A204.1 (cell line): ENCODE measurements around the gene PHC1.

Experiments
- FAIRE-seq: peaks from 2 replicates; lab custom pipeline; 2012; peaks lifted over from hg19 to GRCh38; lab: Jason Lieb, UNC

PHC1 gene

DNA sequence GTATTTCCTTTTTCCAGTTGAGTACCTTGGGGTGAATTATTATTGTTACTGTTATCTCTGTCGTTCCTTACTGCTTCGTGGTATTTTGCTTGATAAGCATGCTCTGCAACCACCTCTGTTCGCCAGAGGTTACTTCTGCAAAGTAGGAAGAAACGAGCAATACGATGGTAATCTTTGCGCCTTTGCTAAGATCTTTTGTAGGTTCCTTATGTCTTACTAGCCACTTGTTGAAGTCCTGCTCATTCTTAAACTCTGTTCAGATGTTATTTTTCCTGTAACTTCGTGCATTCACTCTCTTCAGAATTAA, 35.9 kb downstream of the PHC1 start:
- FAIRE-seq: no peak

- FAIRE-seq: no peak
Observed at GRCh38 chr12:8950702-8951478, 36.6 kb downstream of the PHC1 start.

DNA sequence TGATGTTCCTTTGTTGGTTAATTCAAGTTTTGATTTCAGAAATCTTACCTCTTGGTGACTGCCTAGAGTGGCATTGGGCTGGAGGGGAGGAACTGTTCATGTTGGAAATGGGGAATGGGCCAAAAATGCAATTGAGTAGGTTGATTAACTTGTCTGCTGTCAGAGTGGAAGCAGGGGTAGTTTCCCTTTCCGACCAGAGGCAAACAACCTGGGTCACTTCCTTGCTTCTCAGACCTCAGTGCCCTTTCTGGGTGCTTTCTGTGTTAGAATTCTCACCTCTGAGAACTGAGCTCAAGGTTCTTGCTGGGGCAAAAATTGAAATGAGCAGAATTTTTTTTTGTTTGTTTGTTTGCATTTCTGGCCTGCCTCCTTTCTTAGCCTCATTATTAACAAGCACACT, 37.4 kb downstream of the PHC1 start:
- FAIRE-seq: no peak

GRCh38 chr12:8953773-8954402, 39.6 kb downstream of the PHC1 start:
- FAIRE-seq: no peak

GRCh38 chr12:8956073-8956472, 41.8 kb downstream of the PHC1 start:
- FAIRE-seq: no peak

DNA sequence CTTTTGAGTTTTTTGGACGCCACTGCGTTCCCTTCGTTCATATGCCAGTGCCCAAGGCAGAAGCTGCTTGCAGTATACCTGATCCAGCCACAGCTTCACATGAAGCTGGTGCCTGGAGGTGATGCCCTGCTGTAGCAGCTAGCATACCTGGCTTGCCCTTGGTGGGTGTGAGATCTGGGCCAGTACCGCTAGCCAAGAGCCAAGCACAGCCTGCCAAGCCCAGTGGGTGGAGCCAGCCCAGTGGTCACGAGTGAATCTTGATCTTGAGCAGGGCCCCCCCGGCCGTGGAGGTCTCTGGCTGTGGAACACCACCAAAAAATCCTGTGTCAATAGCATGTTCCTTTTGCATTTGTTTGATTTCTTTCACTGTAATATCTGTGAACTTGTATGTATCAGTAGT, 42.5 kb downstream of the PHC1 start:
- no peak for FAIRE-seq

DNA sequence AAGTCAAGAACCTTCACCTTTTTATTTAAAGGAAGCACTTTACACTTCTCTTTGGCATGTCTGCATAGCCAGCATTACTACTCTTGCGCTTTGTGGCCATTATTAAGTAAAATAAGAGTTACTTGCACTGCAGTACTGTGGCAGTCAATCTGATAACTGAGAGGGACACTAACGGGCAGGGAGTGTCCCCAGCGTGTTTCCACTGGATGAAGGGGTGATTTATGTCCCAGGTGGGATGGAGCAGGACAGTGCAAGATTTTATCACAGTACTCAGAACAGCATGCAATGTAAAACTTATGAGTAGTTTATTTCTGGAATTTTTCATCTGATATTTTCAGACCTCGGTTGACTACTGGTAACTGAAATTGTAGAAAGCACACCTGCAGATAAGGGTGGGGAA, 43.3 kb downstream of the PHC1 start:
- FAIRE-seq: no peak

DNA sequence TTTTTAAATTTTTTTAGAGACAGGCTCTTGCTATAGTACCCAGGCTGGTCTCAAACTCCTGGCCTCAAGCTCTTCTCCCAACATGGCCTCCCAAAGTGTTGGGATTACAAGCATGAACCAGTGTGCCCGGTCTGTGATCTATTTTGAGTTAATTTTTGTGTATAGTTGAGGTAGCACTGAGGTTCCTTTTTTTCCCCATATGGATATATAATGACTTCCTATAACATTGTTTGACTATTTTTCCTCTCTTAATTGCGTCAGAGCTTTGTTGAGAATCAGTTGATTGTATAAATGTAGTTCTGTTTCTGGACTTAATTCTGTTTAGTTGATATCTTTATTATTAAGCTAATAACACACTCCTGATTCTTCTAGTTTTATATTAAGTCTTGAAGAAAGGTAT, 43.8 kb downstream of the PHC1 start:
- no peak for FAIRE-seq

- FAIRE-seq: no peak
Observed at GRCh38 chr12:8960176-8960575, 45.9 kb downstream of the PHC1 start.

DNA sequence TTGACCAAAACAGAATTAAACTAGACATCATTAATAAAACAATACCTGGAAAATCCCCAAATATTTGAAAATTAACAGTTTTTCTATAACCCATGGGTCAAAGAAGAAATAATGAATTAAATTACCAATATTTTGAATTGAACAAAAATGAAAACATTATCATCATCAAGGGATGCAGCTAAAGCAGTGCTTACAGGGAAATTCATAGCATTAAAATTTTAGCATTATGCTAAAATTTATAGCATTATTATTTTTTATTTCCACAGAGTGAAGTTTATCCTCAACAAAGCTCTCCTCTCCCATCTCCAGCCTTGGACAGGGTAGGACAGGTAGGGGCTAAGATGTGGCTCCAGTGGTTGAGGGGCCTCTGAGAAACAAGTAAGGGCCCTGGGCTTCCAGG, 54.5 kb downstream of the PHC1 start:
- no peak for FAIRE-seq

GRCh38 chr12:8969861-8970411, 55.6 kb downstream of the PHC1 start:
- FAIRE-seq: no peak

DNA sequence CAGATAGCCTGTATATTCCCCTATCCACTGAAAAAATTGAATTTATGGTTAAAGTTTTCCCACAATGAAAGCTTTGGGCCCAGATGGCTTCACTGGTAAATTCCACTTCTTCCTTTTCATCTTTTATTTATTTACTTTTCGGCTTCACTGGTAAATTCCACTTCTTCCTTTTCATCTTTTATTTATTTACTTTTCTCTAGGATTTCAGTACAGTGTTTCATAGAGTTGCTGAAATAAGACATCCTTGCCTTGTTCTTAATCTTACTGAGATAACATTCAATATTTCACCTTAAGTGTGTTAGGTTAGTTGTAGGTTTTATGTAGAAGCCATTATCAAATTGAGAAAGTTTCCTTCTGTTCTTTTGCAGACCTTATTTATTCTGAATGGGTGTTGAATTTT, 56.1 kb downstream of the PHC1 start:
- no peak for FAIRE-seq

DNA sequence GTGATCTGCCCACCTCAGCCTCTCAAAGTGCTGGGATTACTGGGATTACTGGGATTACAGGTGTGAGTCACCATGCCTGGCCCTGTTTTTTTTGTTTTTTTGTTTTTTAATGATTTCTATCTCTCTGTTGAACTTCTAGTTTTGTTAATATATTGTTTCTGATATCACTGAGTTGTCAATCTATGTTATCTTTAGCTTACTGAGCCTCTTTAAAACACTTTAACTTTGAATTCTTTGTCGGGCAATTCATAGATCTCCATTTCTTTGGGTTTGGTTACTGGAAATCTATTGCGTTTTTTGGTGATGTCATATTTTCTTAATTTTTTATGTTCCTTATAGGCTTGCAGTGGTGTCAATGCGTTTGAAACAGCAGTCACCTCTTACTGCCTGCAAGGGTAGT, 65.8 kb downstream of the PHC1 start:
- no peak for FAIRE-seq

DNA sequence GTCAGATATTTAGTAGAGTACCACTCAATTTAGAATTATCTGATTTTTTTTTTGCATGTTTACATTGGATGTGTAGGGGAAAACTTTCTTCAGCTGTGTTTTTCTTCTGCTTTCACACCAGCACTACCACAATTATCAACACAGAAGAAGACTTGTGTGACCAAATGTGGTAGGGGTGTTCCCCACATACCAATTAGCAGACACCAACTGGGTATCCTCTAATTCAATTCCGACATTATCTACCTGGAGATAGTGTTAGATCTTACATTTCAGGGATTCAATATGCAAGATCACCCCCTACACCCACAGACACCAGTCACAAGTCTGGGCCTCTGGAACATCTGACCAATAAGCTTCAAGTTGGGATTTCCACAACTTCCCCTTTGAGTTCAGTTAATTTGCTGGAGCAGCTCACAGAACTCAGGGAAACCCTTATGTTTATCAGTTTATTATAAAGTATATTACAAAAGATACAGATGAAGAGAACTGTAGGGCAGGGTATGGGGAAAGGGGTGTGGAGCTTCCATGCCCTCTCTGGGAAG, 71.0 kb downstream of the PHC1 start:
- FAIRE-seq: no peak

GRCh38 chr12:8987163-8987562, 72.9 kb downstream of the PHC1 start:
- FAIRE-seq: no peak

GRCh38 chr12:8987685-8988084, 73.4 kb downstream of the PHC1 start:
- no peak for FAIRE-seq

DNA sequence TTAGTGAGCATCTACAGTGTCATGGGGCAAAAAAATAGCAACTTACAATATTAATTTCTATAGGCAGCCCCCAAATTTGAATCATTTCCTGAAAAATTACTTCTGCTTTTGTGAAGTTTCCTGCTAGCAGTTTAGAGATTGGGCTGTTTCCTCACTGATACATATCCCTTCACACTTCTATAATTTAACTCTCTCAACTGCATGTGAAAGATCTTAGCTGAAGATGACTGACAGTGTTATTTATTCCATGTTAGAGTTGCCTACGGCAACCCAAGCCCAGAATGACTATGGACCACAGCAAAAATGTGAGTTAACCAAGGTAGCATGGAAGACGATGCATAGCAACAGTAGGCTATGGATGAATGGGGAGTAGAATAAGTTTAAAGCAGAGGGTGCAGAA, 75.1 kb downstream of the PHC1 start, which contains the start of gene KLRG1:
TSS of gene KLRG1 (plus strand) at position 134 of the 400 bp plus-strand sequence. CDS start at position 224, 90 bp downstream.
- no peak for FAIRE-seq
